BJ (cell line): Measurements from ENCODE around the gene PARS2. TPM values are rescaled to one million over a fixed set of nuclear protein-coding genes. Genes with fewer than 3 reads are reported as not detected.

Experiments used
- CTCF ChIA-PET: fragments of 350-600 bp; formaldehyde crosslinking; extraction: SDS; loops from one replicate; lab custom pipeline; 2021; ENCODE audit warnings: antibody characterized with exemption, inconsistent platforms; lab: Yijun Ruan, JAX
- POLR2A ChIA-PET: fragments of 300-600 bp; sonication (Branson Sonifier 250); formaldehyde crosslinking; extraction: SDS; loops from one replicate; lab custom pipeline; 2021; ENCODE audit warnings: antibody characterized with exemption; lab: Charles Lee
- DNase-seq: peaks from one replicate; pipeline ENCODE4 v3.0.0-alpha.2; 2011; ENCODE audit warnings: low read depth
- H3K27me3 ChIP-seq: 2 replicates; pipeline ENCODE4 v1.6.0; 2011; ENCODE audit warnings: low read length; ENCODE audit not compliant: control insufficient read depth, insufficient read depth
- H3K36me3 ChIP-seq: 2 replicates; pipeline ENCODE4 v1.5.1; 2011; ENCODE audit warnings: low read length; ENCODE audit not compliant: control insufficient read depth, insufficient read depth
- H3K4me3 ChIP-seq: 2 replicates; pipeline ENCODE4 v1.5.1; 2011; ENCODE audit warnings: low read depth, mild to moderate bottlenecking, control low read depth, low read length
- polyA plus RNA-seq: library from polyadenylated mRNA; depleted of rRNA; stranded (reverse); fragments of >200 nt; gene quantifications from 2 replicates; pipeline ENCODE4 v1.2.3, GENCODE V29; 2011
- TF ChIP-seq, protein P1 (sequence below): IDR thresholded peaks from 2 replicates; pipeline ENCODE4 v1.5.1; 2011; ENCODE audit warnings: low read depth, mild to moderate bottlenecking, control low read depth, inconsistent platforms, low read length, moderate library complexity; ENCODE audit not compliant: insufficient read depth

PARS2 gene
- polyA plus RNA-seq, 1 experiment = 3.9 TPM

GRCh38 chr1:54743416-54744226 lies 20.7 kb downstream of the PARS2 start:
- DNase-seq = no peak
- no peak overlapping the region for H3K4me3 ChIP-seq
- CTCF ChIA-PET = interaction anchor here (0.7 kb wide), 1 partner anchor 30 kb away, joined by 3 read pairs; no protein-coding TSS in a partner anchor
- TF ChIP-seq, protein P1, sequence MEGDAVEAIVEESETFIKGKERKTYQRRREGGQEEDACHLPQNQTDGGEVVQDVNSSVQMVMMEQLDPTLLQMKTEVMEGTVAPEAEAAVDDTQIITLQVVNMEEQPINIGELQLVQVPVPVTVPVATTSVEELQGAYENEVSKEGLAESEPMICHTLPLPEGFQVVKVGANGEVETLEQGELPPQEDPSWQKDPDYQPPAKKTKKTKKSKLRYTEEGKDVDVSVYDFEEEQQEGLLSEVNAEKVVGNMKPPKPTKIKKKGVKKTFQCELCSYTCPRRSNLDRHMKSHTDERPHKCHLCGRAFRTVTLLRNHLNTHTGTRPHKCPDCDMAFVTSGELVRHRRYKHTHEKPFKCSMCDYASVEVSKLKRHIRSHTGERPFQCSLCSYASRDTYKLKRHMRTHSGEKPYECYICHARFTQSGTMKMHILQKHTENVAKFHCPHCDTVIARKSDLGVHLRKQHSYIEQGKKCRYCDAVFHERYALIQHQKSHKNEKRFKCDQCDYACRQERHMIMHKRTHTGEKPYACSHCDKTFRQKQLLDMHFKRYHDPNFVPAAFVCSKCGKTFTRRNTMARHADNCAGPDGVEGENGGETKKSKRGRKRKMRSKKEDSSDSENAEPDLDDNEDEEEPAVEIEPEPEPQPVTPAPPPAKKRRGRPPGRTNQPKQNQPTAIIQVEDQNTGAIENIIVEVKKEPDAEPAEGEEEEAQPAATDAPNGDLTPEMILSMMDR = no peak
- H3K36me3 ChIP-seq = peaks cover 7% of the 10 kb centered on the region
- POLR2A ChIA-PET = no interaction called here
- no peaks in the 10 kb centered on the region for H3K27me3 ChIP-seq

DNA sequence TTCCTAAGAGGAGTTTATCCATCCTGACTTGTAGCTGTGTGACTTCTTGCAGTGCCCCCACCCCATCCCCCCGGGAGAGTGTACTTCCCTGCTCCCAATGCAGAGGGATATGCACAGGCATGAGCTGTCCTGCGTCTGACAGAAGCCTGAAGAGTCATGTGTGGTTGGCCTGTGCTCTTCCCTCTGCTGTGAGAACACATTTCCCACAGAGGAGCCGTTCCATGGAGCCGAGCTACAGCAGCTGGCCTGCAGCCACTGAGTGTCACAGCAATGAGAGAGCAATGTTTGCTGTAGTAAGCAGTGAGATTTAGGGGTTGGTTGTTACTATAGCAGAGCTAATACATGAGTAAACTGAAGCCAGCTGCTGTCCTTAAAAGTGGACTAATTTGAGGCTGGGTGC lies 22.0 kb downstream of the PARS2 start:
- ChIA-PET POLR2A (no interaction called here), CTCF (interaction anchor here (1.6 kb wide), 1 partner anchor 254 kb away, joined by 3 read pairs; no protein-coding TSS in a partner anchor)
- peaks cover 10% of the 10 kb centered on the region for H3K36me3 ChIP-seq

DNA sequence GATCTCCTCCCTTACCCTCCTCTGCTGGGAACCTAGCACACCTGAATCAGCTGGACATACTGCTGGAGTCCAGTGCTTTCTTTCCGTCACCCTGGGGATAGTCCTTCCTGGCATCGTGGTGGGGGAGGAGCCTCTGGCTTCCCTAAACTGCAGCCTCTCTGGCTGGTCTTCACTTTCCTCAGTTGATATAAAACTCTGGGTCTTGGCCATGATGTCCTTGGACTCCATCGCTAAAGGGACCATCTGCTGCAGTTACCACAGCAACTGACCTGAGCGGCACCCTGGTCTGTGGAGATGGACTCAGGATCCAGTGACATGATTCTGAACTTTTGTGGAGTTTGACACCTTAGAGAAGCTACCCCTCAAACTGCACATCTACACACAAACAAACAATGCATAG lies 22.8 kb downstream of the PARS2 start:
- ChIA-PET CTCF (interaction anchor here (1.6 kb wide), 1 partner anchor 255 kb away, joined by 3 read pairs; no protein-coding TSS in a partner anchor), POLR2A (no interaction called here)
- Histone ChIP-seq H3K4me3 (no peak overlapping the region), H3K36me3 (peaks cover 15% of the 10 kb centered on the region), H3K27me3 (no peaks in the 10 kb centered on the region)
- no peak for DNase-seq
- TF ChIP-seq, protein P1 = no peak

More for the DNA sequence above, 22.0 kb downstream of the PARS2 start:
- no peaks in the 10 kb centered on the region for H3K27me3 ChIP-seq
- TF ChIP-seq, protein P1 = no peak
- H3K4me3 ChIP-seq = no peak overlapping the region
- DNase-seq = no peak

DNA sequence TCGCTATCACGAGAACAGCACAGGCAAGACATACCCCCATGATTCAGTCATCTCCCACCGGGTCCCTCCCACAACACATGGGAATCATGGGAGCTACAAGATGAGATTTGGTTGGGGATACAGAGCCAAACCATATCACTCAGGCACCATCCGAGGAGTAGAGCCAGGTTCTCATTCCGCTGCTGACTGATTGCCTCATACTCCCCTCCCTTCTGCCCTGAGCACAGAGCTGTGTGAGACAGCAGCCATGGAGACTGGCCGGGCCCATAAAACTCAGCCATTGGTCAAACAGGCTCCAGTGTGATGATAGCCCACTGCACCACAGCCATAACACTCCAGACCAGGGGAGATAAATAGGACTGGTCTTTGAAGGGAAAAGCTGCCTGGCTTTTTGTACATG lies 26.1 kb downstream of the PARS2 start:
- Histone ChIP-seq H3K4me3 (no peak overlapping the region), H3K36me3 (peaks cover 12% of the 10 kb centered on the region), H3K27me3 (no peaks in the 10 kb centered on the region)
- TF ChIP-seq, protein P1 = no peak
- POLR2A ChIA-PET = no interaction called here
- no peak for DNase-seq
- CTCF ChIA-PET = no interaction called here

- DNase-seq = no peak
- Histone ChIP-seq H3K27me3 (no peaks in the 10 kb centered on the region), H3K4me3 (no peak overlapping the region), H3K36me3 (peaks cover 13% of the 10 kb centered on the region)
- TF ChIP-seq, protein P1 = no peak
- ChIA-PET CTCF (no interaction called here), POLR2A (no interaction called here)
Observed at GRCh38 chr1:54736685-54737084, 27.6 kb downstream of the PARS2 start.
